ENCODE results near the gene PLXNC1. TPM values are rescaled to one million over a fixed set of nuclear protein-coding genes. Genes with fewer than 3 reads are reported as not detected.

The PLXNC1 gene
- total and polyA plus RNA-seq, 2 of the 8 experiments (the other 6 are each of a cell fraction or from before 2014, with no cell fraction given), result 0.83 to 2.0 TPM

DNA sequence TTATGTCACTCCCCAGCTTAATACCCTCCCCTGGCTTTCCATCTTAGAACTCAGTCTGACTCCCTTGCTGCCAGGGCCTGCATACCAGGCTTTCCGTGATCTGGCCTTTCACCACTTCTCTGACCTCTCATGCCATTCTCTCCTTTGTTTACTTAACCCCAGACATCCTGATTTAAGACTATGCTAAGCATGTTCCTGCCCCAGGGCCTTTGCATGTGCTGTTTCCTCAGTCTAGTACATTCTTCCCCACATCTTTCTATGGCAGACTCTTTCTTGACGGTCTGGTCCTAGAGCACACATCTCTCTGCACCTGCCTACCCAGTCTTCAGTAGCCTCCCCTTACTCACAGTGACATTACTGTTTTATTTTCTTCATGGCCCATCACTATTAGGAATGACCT is 42.2 kb downstream of the PLXNC1 start (continued):
- no peak for TF ChIP-seq EZH2 (IDR thresholded peaks at IDR 0.05; ENCODE audit: low read depth, low read length, severe bottlenecking)
- no peak for TF ChIP-seq PHF8 (conservative IDR thresholded peaks at IDR 0.05; ENCODE audit: low read depth, low read length)
- no peak for TF ChIP-seq TAF7 (optimal IDR thresholded peaks at IDR 0.05; ENCODE audit: borderline replicate concordance, low read depth, low read length)
- TF ChIP-seq BRCA1 (IDR thresholded peaks at IDR 0.05; ENCODE audit: low read depth, low read length), result no peak
- TF ChIP-seq RBBP5 (IDR thresholded peaks at IDR 0.05; ENCODE audit: borderline replicate concordance, low read depth, low read length), result no peak
